IMR-90 (cell line): ENCODE measurements around the gene CYP39A1.

Experiments used
- BHLHE40 ChIP-seq: fragments of 150-350 bp; IDR thresholded peaks from 2 replicates; pipeline ENCODE4 v1.6.1; 2016; ENCODE audit warnings: mild to moderate bottlenecking, low read depth, low read length
- CEBPB ChIP-seq: IDR thresholded peaks from 2 replicates; pipeline ENCODE4 v1.6.1; 2012; ENCODE audit warnings: low read depth, low read length, improper control_type of control experiment
- CHD1 ChIP-seq: IDR thresholded peaks from 2 replicates; pipeline ENCODE4 v1.6.1; 2012; ENCODE audit warnings: low read depth, low read length, improper control_type of control experiment
- CTCF ChIP-seq: conservative IDR thresholded peaks from 2 replicates; pipeline ENCODE4 v1.5.1; 2012; ENCODE audit warnings: mild to moderate bottlenecking, low read depth, low read length, improper control_type of control experiment
- MAFK ChIP-seq: IDR thresholded peaks from 2 replicates; pipeline ENCODE4 v1.6.1; 2012; ENCODE audit warnings: low read depth, low read length, improper control_type of control experiment
- MXI1 ChIP-seq: IDR thresholded peaks from 2 replicates; pipeline ENCODE4 v1.6.1; 2012; ENCODE audit warnings: low read depth, mild to moderate bottlenecking, low read length, moderate library complexity, borderline replicate concordance
- POLR2A ChIP-seq: IDR thresholded peaks from 2 replicates; pipeline ENCODE4 v1.6.1; 2012; ENCODE audit warnings: mild to moderate bottlenecking, low read depth, low read length
- RAD21 ChIP-seq: IDR thresholded peaks from 2 replicates; pipeline ENCODE4 v1.6.1; 2012; ENCODE audit warnings: low read length, improper control_type of control experiment
- RFX5 ChIP-seq: IDR thresholded peaks from 2 replicates; pipeline ENCODE4 v1.8.0; 2012; ENCODE audit warnings: low read depth, mild to moderate bottlenecking, low read length, moderate library complexity

GRCh38 chr6:46684771-46685170 lies 32.2 kb upstream of the CYP39A1 start:
- TF ChIP-seq CTCF (no peak), POLR2A (no peak), MXI1 (no peak), CEBPB (no peak), CHD1 (no peak), BHLHE40 (no peak), RFX5 (no peak), RAD21 (no peak), MAFK (no peak)
